ENCODE results near the gene MYO3A. TPM values are rescaled to one million over a fixed set of nuclear protein-coding genes. Genes with fewer than 3 reads are reported as not detected.

MYO3A gene
- total RNA-seq, 4 donors from 2014 or later: 0.12 to 0.67 (median 0.47) TPM; not detected in 1

DNA sequence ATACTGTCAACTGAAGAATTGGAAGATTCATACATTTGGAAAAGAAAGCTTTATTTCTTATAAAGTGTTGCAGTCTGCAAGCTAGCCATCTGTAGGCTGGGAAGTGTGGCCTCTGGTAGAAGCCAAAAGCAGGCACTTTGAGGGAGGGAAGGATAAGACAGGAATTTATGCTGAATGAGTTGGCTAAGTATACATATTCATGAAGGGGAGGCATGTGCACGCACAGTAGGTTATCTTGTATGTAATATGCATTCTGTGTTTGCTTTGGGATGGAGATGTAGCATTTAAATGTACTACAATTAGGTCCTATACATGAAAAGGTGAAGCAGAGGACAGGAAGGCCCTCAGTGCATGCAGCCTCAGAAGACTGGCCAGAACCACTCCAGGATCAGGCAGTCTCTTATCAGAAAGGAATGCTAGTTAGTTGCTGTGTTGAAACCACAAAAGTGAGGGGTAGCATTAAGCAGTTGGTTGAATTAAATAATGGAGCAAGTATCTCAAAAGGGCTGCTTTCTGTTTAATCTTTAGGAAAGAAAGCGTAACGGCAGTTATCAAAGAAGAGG is 40.9 kb downstream of the MYO3A start:
- Histone ChIP-seq H3K27ac (no peak overlapping the region), H3K4me3 (no peak overlapping the region), H3K4me1 (no peaks in the 10 kb centered on the region), H3K9me3 (no peaks in the 10 kb centered on the region), H3K27me3 (no peaks in the 10 kb centered on the region), H3K36me3 (no peaks in the 10 kb centered on the region)
- WGBS, 2 donors (ENCODE audit: low coverage in 1 of 2): 75 to 95% methylated on average over 3 of the region's 3 CpGs
- TF ChIP-seq POLR2A (IDR thresholded peaks at IDR 0.05): no peak
- no peak for TF ChIP-seq EP300 (IDR thresholded peaks at IDR 0.05)
- no peak for TF ChIP-seq POLR2AphosphoS5 (IDR thresholded peaks at IDR 0.05)
- TF ChIP-seq CTCF (IDR thresholded peaks at IDR 0.05): no peak
- no peak for ATAC-seq

DNA sequence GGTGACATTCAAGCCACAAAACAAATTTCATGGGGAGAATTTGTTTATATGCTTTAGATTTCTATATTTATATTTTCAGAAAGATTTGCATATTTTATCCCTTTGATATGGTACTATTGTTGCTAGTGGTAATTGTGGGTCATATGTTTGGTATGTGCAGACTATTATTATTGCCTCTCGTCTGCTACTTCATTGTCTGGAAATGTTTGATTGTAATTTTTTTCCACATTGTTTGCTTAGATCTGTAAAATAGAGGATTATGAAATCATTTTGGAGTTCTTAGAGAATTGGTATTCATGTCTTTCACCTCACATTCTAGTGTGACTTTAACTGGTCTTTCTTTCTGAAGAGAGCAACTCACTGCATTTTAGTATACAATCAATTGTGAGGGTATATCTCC is 44.7 kb downstream of the MYO3A start:
- no peak for ATAC-seq
- Histone ChIP-seq H3K9me3 (peaks cover 0 to 17% (median 0%) of the 10 kb centered on the region in 3 donors), H3K4me1 (no peaks in the 10 kb centered on the region), H3K4me3 (no peak overlapping the region), H3K27ac (no peak overlapping the region), H3K27me3 (peaks cover 4% of the 10 kb centered on the region), H3K36me3 (no peaks in the 10 kb centered on the region)
- no peak for TF ChIP-seq CTCF (IDR thresholded peaks at IDR 0.05)
- TF ChIP-seq POLR2AphosphoS5 (IDR thresholded peaks at IDR 0.05): no peak
- TF ChIP-seq POLR2A (IDR thresholded peaks at IDR 0.05): no peak
- no peak for TF ChIP-seq EP300 (IDR thresholded peaks at IDR 0.05)
- 35 to 75% methylated on average over 1 of the region's 1 CpG for WGBS, 2 donors (ENCODE audit: low coverage in 1 of 2)

DNA sequence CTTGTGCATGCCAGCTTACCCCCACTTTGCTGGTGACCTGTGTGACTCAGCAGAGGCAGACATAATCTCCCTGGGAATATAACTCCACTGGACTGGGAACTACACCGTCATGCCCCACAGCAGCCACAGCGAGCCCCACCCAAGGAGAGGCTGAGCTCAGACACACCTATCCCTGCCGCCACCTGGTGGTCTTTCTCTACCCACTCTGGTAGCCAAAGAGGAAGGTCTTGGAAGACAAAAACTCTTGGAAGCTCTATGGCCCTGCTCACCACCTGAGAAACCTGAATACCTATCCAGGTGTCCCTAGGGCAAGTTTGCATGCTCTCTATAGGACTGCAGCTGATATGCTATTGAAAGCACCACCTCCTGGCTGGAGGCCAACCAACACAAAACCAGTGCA is 48.1 kb downstream of the MYO3A start:
- Histone ChIP-seq H3K4me3 (no peak overlapping the region), H3K4me1 (no peaks in the 10 kb centered on the region), H3K27ac (no peak overlapping the region), H3K36me3 (no peaks in the 10 kb centered on the region), H3K27me3 (peaks cover 4% of the 10 kb centered on the region), H3K9me3 (peaks cover 0 to 18% (median 0%) of the 10 kb centered on the region in 3 donors)
- TF ChIP-seq POLR2A (IDR thresholded peaks at IDR 0.05) (no peak), POLR2AphosphoS5 (IDR thresholded peaks at IDR 0.05) (no peak), EP300 (IDR thresholded peaks at IDR 0.05) (no peak), CTCF (IDR thresholded peaks at IDR 0.05) (no peak)
- ATAC-seq: no peak
- 100% methylated on average over 2 of the region's 3 CpGs; no CpG with 5 or more reads in 1 of the 2 donors for WGBS, 2 donors (ENCODE audit: low coverage in 1 of 2)

DNA sequence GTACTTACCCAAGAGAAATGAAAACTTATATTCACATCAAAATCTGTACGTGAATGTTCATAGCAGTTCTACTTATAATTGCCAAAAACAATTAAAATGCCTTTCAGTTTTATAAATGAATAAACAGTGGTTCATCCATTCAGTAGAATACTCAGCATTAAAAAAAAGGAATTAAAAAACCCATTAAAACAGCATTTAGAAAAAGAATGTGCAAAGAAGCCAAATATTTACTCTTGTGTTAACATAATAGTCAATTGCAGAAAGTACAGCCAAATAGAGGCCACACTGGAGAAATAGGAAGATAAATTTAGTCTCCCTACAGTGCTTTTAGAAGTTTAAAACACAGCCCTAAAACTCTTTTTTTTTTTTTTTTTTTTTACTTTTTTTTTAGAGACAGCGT is 54.6 kb downstream of the MYO3A start:
- ATAC-seq: no peak
- Histone ChIP-seq H3K4me1 (no peaks in the 10 kb centered on the region), H3K9me3 (peaks cover 0 to 3% (median 0%) of the 10 kb centered on the region in 3 donors), H3K4me3 (no peak overlapping the region), H3K36me3 (no peaks in the 10 kb centered on the region), H3K27me3 (no peaks in the 10 kb centered on the region), H3K27ac (no peak overlapping the region)
- TF ChIP-seq EP300 (IDR thresholded peaks at IDR 0.05): no peak
- TF ChIP-seq POLR2A (IDR thresholded peaks at IDR 0.05): no peak
- TF ChIP-seq POLR2AphosphoS5 (IDR thresholded peaks at IDR 0.05): no peak
- TF ChIP-seq CTCF (IDR thresholded peaks at IDR 0.05): no peak
- WGBS, 2 donors (ENCODE audit: low coverage in 1 of 2): 18 to 28% methylated on average over 2 of the region's 2 CpGs

GRCh38 chr10:25989951-25990350 is 55.9 kb downstream of the MYO3A start:
- no peaks in the 10 kb centered on the region for H3K27me3 ChIP-seq
- TF ChIP-seq POLR2A (IDR thresholded peaks at IDR 0.05) (no peak), POLR2AphosphoS5 (IDR thresholded peaks at IDR 0.05) (no peak), EP300 (IDR thresholded peaks at IDR 0.05) (no peak), CTCF (IDR thresholded peaks at IDR 0.05) (no peak)
- H3K4me3 ChIP-seq: no peak overlapping the region
- no peak overlapping the region for H3K27ac ChIP-seq
- no peaks in the 10 kb centered on the region for H3K9me3 ChIP-seq
- ATAC-seq: no peak
- H3K4me1 ChIP-seq: no peaks in the 10 kb centered on the region
- no peaks in the 10 kb centered on the region for H3K36me3 ChIP-seq
- 74 to 97% methylated on average over 3 of the region's 3 CpGs for WGBS, 2 donors (ENCODE audit: low coverage in 1 of 2)

Measured in gastroesophageal sphincter (tissue), 4 donors.